Activated CD4-positive, CD25-positive, alpha-beta regulatory T cell (primary cell): ENCODE data around the gene KCNC1.

Experiments used
- DNase-seq, 4 experiments: peaks; one replicate each; lab custom pipeline; 2025; lab: John Stamatoyannopoulos, UW

The KCNC1 gene

DNA sequence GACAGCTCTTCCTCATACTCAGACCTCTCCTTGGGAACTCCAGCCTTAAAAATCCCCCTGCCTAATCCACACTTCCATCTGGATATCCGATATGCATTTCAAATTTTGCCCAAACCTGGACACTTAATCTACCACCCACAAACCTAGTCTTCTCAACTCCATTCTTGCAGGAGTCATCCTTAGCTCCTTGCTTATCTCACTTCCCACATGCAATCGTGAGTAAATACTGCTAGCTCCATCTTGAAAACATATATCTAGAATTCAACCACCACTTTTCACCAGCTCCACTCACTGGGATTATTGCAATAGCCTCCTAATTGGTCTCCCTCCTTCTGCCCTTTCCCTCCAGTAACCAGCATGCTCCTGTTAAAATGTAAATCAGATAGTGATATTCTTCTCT lies 17.8 kb upstream of the KCNC1 start:
- no peak for DNase-seq

DNA sequence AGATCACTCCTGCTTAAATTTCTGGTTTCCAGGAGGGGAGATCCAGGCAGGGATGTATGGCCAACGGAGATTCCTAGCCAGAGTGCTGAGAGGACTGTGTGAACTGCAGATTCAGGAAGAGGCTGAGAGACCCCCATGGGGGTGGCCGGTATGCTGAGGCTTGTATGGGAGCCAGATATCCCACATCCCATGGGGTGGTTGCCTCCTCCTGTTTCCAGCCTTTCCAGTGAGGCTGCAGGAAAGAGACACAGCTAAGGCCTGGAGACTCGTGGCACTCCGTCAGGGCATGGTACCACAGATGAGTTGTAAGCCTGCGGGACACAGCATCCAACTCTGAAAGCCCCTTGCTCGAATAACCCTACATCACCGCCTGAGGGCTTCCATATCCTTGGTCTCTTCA lies 16.6 kb upstream of the KCNC1 start:
- no peak for DNase-seq

DNA sequence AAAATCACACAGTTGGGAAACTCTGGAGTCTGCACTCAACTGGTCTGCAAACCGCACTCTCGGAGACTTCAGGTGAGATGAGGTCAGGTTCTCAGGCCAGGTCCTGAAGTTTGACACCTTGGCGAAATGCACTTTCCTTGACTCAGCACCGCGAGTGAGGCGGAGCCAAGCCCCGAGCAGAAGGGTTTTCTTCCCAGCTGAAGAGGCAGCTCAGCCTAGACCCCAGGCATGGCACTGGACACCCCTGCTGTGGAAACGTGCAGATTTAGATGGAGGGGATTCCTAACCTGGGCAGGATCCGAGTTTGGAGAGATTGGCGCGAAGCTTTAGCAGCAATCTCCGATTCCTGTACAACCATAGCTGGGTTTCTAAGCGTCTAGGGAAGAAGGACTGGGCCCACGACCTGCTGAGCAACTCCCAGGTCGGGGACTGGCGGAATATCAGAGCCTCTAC lies 16.0 kb upstream of the KCNC1 start:
- no peak for DNase-seq

GRCh38 chr11:17719028-17719937 lies 15.3 kb upstream of the KCNC1 start, which contains the start of gene MYOD1:
TSS of gene MYOD1 (plus strand) at chr11:17719571. CDS start at chr11:17719783, 212 bp downstream.
- DNase-seq, result no peak

GRCh38 chr11:17719938-17720795 lies 14.4 kb upstream of the KCNC1 start:
- DNase-seq, result no peak

- DNase-seq, result no peak
Observed at GRCh38 chr11:17720796-17721171, 13.8 kb upstream of the KCNC1 start.

- no peak for DNase-seq
Observed at GRCh38 chr11:17721242-17721999, 13.2 kb upstream of the KCNC1 start.

DNA sequence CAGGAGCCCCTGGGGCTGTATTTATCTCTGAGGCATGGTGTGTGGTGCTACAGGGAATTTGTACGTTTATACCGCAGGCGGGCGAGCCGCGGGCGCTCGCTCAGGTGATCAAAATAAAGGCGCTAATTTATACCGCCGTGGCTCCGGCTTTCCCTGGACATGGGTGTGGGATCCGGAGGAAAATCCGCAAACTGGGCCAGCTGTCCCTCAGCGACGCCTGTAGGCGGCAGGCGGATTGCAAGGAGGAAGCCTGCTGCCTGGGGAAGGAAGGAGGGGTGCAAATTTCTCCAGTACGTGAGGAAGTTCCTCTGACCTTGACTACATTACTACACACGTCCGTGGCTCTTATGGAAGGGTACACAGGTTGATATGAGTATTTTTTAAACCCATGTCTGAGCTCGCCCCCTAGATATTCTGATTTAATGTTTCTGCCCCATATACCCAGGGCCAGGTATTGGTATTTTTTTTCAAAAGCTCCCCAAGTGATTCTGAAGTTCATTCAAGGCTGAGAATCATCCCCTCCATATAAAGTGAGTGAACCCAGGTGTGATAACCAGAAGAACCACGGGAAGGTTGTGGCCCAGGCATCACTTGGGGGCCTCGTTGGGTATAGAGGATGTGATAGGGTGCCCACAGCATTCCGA lies 12.5 kb upstream of the KCNC1 start:
- no peak for DNase-seq

GRCh38 chr11:17724020-17724908 lies 10.3 kb upstream of the KCNC1 start:
- DNase-seq, result no peak

DNA sequence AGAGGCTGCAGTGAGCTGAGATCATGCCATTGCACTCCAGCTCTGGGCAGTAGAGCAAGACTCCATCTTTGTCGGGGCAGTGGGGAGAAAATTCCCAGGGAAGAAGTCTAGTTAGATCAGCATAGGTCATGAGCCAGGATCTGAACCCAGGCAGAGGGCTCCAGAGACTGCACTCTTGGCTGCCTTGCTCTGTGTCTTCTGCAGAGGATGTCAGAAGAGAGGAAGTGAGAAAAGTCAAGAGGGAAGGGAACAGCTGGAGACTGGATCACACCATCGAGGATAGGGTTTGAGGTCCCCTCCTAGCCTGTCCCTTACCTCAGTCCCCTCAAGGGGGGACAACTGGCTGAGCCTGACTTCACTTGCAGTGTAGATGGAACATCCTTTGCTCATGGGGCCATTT lies 9.4 kb upstream of the KCNC1 start:
- DNase-seq, result no peak

DNA sequence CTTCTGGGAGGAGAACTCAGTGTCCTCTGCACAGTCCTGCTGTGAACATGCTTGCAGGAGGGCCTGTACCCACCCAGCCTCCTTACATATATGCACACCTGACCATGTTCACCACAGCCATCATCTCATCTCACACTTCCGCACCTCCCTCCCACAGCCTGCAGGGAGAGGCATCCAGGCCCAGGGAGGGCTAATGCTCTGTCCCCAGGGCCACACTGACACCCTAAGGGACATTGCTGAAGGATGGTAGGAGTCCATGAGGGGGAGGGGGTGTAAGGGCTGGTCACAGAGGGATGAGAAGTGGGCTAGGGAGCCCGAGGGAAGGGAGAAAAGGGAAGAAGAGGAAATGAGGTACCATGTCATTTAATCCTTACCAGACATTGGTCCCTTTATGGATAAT lies 4.4 kb upstream of the KCNC1 start:
- no peak for DNase-seq

- DNase-seq, result peak in 2 of 4 experiments; percentile 11 to 27
Observed at GRCh38 chr11:17730608-17731462, 3.7 kb upstream of the KCNC1 start.

- DNase-seq, result no peak
Observed at GRCh38 chr11:17733261-17733660, 1.3 kb upstream of the KCNC1 start.

DNA sequence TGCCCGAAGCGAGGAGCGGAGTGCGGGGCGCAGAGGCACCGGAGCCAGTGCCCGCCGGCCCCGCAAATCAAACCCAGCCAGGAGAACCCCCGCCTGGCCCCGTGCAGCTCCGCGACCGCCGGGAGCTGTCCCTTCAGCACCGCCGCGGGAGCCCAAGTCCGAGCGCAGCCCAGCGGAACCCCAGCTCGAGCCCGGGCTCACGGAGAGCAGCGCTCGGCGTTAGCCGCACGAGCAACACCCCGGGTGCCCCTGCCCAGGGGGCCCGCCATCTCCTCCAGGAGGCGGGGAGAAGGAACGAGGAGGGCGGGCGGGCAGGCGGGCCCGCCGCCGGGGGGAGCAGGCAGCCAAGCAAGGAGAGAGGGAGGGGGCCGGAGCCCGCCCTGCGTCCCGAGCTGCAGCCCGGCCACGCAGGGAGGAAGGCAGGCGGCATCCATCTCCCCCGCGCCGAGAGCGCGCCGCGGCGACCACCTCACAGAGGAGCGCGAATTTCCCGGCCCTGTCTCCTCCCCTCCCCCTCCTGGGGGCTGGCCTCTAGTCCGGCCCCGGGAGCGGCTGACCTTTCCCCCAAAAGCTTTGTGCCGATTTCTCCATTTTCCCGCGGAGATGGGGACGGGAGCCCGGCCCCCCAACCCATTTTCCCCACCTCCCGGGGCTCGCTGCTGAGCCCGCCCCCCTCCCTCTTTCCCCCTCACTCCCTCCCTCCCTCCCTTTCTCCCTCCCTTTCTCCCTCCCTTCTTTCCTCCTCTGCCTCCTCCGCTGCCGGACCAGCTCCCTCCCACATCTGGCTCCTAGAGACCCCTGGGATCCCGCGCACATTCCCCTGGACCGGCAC lies 621 bp downstream of the KCNC1 start:
- DNase-seq, result no peak

GRCh38 chr11:17735818-17736578 lies 1.4 kb downstream of the KCNC1 start:
- DNase-seq, result no peak

- no peak for DNase-seq
Observed at GRCh38 chr11:17736579-17736893, 2.0 kb downstream of the KCNC1 start.

- no peak for DNase-seq
Observed at GRCh38 chr11:17736930-17737817, 2.6 kb downstream of the KCNC1 start.
